ENCODE measurements around the gene CSF1.

CSF1 gene

DNA sequence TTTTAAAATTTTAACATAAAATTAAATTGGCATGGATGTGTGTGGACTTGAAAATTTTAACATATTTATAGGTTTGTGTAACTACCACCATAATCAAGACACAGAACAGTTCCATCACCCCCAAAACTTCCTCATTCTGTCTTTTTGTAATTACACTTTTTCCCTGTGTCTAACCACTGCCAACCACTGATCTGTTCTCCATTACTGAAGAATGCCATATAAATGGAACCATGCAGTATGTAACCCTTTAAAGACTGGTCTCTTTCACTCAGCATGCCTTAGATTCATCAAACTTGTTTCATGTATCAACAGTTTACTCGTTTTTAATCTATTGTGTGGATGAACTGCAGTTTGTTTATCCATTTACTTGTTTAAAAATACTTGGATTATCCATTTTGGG, 60.9 kb downstream of the CSF1 start:
- H3K36me3 ChIP-seq (ENCODE audit: insufficient read depth): no peaks in the 10 kb centered on the region
- no peaks in the 10 kb centered on the region for H3K27me3 ChIP-seq (ENCODE audit: insufficient read depth, low read depth)
- no peak overlapping the region for H3K9ac ChIP-seq
- no peaks in the 10 kb centered on the region for H4K20me1 ChIP-seq (ENCODE audit: insufficient read depth)
- no peak overlapping the region for H3K27ac ChIP-seq
- H3K4me1 ChIP-seq (ENCODE audit: low read depth, poor library complexity, severe bottlenecking): peaks cover 10% of the 10 kb centered on the region
- TF ChIP-seq, protein P1, sequence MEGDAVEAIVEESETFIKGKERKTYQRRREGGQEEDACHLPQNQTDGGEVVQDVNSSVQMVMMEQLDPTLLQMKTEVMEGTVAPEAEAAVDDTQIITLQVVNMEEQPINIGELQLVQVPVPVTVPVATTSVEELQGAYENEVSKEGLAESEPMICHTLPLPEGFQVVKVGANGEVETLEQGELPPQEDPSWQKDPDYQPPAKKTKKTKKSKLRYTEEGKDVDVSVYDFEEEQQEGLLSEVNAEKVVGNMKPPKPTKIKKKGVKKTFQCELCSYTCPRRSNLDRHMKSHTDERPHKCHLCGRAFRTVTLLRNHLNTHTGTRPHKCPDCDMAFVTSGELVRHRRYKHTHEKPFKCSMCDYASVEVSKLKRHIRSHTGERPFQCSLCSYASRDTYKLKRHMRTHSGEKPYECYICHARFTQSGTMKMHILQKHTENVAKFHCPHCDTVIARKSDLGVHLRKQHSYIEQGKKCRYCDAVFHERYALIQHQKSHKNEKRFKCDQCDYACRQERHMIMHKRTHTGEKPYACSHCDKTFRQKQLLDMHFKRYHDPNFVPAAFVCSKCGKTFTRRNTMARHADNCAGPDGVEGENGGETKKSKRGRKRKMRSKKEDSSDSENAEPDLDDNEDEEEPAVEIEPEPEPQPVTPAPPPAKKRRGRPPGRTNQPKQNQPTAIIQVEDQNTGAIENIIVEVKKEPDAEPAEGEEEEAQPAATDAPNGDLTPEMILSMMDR (conservative IDR thresholded peaks at IDR 0.05; ENCODE audit: low read depth, low read length): no peak
- no peaks in the 10 kb centered on the region for H3K79me2 ChIP-seq (ENCODE audit: insufficient read depth, low read depth)
- H3K4me2 ChIP-seq: no peak overlapping the region
- H2AFZ ChIP-seq (ENCODE audit: low read depth): no peak overlapping the region
- H3K4me3 ChIP-seq (IDR thresholded peaks at IDR 0.05; ENCODE audit: insufficient read depth, low read depth, low read length): no peak overlapping the region

GRCh38 chr1:109974191-109974590, 63.5 kb downstream of the CSF1 start:
- TF ChIP-seq, protein P1 (conservative IDR thresholded peaks at IDR 0.05; ENCODE audit: low read depth, low read length): no peak
- H2AFZ ChIP-seq (ENCODE audit: low read depth): no peak overlapping the region
- no peak overlapping the region for H3K4me3 ChIP-seq (IDR thresholded peaks at IDR 0.05; ENCODE audit: insufficient read depth, low read depth, low read length)
- H3K27ac ChIP-seq: no peak overlapping the region
- H3K4me1 ChIP-seq (ENCODE audit: low read depth, poor library complexity, severe bottlenecking): peaks cover 16% of the 10 kb centered on the region
- no peaks in the 10 kb centered on the region for H4K20me1 ChIP-seq (ENCODE audit: insufficient read depth)
- no peak overlapping the region for H3K9ac ChIP-seq
- H3K27me3 ChIP-seq (ENCODE audit: insufficient read depth, low read depth): no peaks in the 10 kb centered on the region
- no peak overlapping the region for H3K4me2 ChIP-seq
- H3K79me2 ChIP-seq (ENCODE audit: insufficient read depth, low read depth): no peaks in the 10 kb centered on the region
- H3K36me3 ChIP-seq (ENCODE audit: insufficient read depth): no peaks in the 10 kb centered on the region

- peaks cover 18% of the 10 kb centered on the region for H3K4me1 ChIP-seq (ENCODE audit: low read depth, poor library complexity, severe bottlenecking)
- no peaks in the 10 kb centered on the region for H3K27me3 ChIP-seq (ENCODE audit: insufficient read depth, low read depth)
- no peak overlapping the region for H3K4me2 ChIP-seq
- no peak overlapping the region for H3K9ac ChIP-seq
- H2AFZ ChIP-seq (ENCODE audit: low read depth): no peak overlapping the region
- no peaks in the 10 kb centered on the region for H3K36me3 ChIP-seq (ENCODE audit: insufficient read depth)
- H3K27ac ChIP-seq: no peak overlapping the region
- H3K79me2 ChIP-seq (ENCODE audit: insufficient read depth, low read depth): no peaks in the 10 kb centered on the region
- no peaks in the 10 kb centered on the region for H4K20me1 ChIP-seq (ENCODE audit: insufficient read depth)
- TF ChIP-seq, protein P1 (conservative IDR thresholded peaks at IDR 0.05; ENCODE audit: low read depth, low read length): no peak
- no peak overlapping the region for H3K4me3 ChIP-seq (IDR thresholded peaks at IDR 0.05; ENCODE audit: insufficient read depth, low read depth, low read length)
Measured at GRCh38 chr1:109975718-109976117, 65.1 kb downstream of the CSF1 start.

DNA sequence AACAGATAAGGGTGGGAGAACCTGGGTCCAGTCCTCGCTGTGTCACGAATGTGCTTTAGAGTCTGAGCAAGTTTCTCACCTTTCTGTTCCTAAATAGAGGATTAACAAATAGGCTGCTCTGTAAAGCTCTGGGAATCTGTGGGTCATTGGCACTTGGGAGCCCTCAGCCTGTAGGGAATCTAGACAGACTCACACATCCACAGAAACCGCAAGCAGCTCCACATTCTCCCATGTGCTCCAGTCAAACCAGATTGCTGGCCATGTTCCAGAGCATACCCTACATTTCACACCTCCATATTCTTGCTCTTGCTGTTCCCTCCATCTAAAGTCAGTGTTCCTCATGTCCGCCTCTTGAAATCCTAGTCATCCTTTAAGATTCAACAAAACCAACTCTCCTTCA, 66.1 kb downstream of the CSF1 start:
- TF ChIP-seq, protein P1 (conservative IDR thresholded peaks at IDR 0.05; ENCODE audit: low read depth, low read length): no peak
- peaks cover 23% of the 10 kb centered on the region for H3K4me1 ChIP-seq (ENCODE audit: low read depth, poor library complexity, severe bottlenecking)
- no peaks in the 10 kb centered on the region for H4K20me1 ChIP-seq (ENCODE audit: insufficient read depth)
- no peak overlapping the region for H3K27ac ChIP-seq
- no peaks in the 10 kb centered on the region for H3K36me3 ChIP-seq (ENCODE audit: insufficient read depth)
- no peak overlapping the region for H3K9ac ChIP-seq
- no peak overlapping the region for H3K4me3 ChIP-seq (IDR thresholded peaks at IDR 0.05; ENCODE audit: insufficient read depth, low read depth, low read length)
- H3K79me2 ChIP-seq (ENCODE audit: insufficient read depth, low read depth): no peaks in the 10 kb centered on the region
- H3K4me2 ChIP-seq: no peak overlapping the region
- no peak overlapping the region for H2AFZ ChIP-seq (ENCODE audit: low read depth)
- H3K27me3 ChIP-seq (ENCODE audit: insufficient read depth, low read depth): no peaks in the 10 kb centered on the region

All from KMS-11 (cell line).